HG02588 (cell line): Measurements from ENCODE around the gene NOX1.

Source experiments
- ATAC-seq: cut with Tn5 transposase; IDR thresholded peaks from one replicate; pipeline ENCODE4 v1.9.1; 2021; ENCODE audit warnings: mild to moderate bottlenecking, moderate library complexity; ENCODE audit not compliant: unreplicated experiment

The NOX1 gene

GRCh38 chrX:100874325-100874724, at the start of gene NOX1:
Gene NOX1 (minus strand): TSS chrX:100874359. CDS start chrX:100874139, 220 bp downstream.
- ATAC-seq: no peak

GRCh38 chrX:100915562-100915961, 41.4 kb upstream of the NOX1 start:
- ATAC-seq: no peak

DNA sequence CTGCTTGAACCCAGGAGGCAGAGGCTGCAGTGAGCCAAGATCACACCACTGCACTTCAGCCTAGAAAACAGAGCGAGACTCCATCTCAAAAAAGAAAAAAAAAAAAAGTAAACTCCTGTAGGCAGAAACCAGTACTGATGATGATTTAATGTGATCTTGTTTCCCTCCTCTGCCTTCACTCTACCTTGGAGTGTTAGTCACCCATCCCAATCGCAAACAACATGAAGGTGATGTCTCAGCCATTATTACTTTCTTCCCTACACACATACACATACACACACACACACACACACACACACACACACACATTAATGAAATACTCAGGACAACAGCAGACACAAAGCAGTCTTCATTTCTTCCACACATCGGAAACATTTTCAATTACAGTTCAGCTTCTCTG, 39.0 kb upstream of the NOX1 start:
- ATAC-seq: no peak

DNA sequence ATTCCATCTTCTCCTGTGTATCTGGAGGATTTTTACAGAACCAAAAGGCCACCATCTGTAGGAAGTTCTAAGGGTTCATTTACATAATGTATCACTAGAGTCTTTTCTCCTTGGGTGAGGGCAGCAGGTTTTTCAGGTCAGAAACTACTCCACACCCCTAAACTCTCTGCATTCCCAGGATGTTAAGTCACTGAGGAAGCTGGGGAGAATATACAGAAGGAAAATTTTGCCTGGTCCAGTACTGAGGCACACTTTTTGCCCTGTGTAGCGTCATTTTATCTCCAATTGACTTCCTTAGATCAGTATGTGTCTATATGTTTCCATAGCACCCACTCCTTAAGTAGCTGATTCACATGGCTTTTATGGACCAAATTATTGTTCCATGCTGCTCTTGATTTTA, 37.6 kb upstream of the NOX1 start:
- ATAC-seq: no peak

GRCh38 chrX:100905620-100906019, 31.5 kb upstream of the NOX1 start:
- ATAC-seq: no peak

DNA sequence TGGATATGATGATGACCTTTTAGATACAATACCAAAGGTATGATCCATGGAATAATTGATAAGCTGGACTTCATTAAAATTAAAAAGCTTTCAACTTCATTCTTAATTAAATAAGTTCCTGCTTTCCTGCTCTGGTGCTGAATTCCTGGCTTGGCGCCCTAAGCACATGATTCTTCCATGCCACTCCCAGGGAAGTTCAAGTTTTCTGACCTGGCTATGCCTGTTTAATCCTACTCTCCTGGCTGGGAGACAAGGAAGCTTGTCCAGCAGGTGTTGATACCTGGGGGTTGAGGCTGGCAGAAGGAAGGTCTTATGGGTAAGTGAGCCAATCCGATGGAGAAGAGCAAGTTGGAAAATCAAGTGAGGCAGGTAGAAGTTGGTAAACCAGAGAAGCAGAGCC, 30.3 kb upstream of the NOX1 start:
- ATAC-seq: no peak

DNA sequence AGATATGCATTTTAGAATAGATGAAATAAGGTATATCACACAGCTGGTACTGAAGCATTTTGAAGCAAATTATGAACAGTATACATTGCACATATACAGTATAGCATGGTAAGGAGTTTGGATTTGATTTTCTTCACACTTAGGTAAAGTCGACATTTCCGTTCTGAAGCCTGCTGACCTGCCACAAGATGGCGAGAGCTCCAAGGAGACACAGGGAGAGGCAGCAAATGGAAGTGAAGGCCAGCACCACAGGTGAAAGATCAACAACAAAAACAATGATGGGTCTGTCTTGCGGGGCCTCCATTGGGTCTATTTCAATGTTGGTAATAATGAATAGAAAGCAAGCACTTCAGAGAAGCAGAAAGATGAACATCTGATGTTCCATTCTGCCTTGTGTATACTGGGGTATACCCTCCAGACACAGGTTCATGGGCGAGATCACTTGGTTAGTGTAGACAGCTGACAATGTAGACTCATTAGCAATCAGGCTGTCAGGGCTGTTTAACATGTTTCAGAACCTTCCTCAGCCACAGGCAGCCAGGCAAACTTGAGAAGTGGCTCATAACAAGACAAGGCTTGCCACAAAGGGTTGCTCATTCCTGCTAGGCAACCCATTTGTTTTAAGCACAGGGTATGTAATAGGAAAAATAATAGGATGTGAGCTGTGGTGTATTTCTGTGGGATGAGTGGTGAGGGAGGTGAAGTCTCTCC, 21.4 kb upstream of the NOX1 start:
- ATAC-seq: no peak

DNA sequence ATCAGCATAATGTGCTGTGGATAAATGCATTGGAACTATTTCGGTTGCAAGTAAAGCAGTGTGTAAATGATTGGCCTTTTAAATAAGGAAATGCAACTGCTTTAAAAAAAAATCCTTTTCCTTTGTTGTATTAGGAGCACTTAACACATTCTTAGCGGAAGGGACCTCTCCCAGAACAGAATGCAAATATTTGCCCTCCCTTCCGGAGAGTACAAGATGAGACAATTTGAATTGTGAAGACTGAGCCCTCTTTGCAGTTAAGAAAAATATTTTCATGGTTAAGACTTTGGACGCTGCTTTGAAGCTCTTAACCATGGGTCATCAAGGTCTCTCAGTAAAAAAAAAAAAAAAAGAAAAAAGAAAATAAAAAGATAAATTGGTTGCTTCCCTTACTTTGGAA, 9.5 kb upstream of the NOX1 start:
- ATAC-seq: no peak

- no peak for ATAC-seq
Measured at GRCh38 chrX:100880368-100880767, 6.2 kb upstream of the NOX1 start.

- no peak for ATAC-seq
Measured at GRCh38 chrX:100871594-100872560, 2.3 kb downstream of the NOX1 start.

DNA sequence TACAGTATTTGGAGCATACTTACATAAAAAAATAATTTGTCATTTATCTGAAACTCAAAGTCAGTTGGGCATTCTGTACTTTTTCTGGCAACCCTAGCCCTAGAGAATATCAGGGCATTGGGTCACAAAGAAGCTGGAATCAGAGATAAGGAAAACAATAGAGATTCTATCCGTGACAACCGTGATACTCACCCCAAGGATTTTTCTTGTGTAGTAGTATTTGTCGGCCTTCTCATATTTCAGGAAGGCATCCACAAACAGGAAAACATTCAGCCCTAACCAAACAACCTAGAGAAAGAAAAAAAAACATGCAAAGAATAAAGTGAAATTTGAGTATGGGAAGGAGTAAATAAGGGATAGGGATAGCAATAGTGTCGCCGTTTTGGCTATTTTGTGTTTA, 3.6 kb downstream of the NOX1 start:
- ATAC-seq: no peak

- no peak for ATAC-seq
Measured at GRCh38 chrX:100868273-100868672, 5.9 kb downstream of the NOX1 start.

GRCh38 chrX:100864657-100865391, 9.3 kb downstream of the NOX1 start:
- ATAC-seq: no peak

GRCh38 chrX:100863326-100863864, 10.8 kb downstream of the NOX1 start:
- no peak for ATAC-seq

GRCh38 chrX:100852810-100853209, 21.3 kb downstream of the NOX1 start:
- ATAC-seq: no peak

- no peak for ATAC-seq
Measured at GRCh38 chrX:100850317-100850716, 23.8 kb downstream of the NOX1 start.

DNA sequence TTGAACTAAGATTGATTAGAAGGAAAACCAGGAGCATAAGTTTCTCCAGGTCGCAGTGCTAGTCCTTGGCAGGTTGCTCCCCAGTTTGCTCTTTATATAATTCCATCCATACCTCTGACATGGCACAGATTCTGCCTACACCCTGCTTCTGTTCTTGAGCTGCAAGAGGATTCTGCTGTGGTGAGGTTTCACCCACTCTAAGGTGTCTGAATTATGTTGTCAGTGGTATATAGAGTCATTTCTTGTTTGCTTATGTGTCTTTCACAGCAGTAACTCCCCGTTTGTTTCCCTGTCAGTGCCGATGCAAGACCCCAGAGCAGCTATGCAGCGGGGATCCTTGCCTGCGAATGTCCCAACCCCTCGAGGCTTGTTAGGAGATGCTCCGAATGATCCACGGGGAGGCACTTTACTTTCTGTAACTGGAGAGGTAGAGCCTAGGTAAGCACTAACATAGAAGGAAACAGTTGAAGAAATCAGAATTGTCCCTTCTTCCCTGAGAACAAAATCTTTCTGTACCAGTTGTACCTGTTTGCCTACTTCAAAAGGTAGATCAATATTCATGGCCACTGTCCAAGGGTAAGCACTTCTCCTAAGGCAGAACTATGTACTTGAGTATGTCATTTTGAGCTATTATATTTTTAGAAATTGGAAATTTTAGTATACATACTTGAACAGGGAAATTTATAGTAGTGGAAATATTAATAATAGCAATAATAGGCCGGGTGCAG, 42.8 kb downstream of the NOX1 start:
- ATAC-seq: no peak

DNA sequence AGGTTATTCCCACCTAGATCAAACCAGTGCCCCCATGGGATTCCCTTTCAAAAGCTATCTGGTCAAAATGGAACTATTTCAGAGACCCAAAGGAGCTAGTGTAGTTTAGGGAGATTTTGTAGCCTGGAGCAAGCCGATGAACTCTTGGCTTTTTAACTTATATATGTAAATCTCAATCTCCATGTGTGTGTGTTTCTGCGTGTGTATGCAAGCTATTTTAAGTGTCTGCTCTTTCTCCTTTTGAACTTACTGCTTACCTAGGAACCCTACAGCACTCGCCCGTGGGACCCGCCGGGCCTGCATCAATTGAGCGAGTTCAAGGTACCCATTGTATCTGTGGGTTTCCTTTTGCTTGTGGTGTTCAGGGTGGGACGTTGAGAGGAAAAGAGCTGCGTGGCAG, 43.6 kb downstream of the NOX1 start:
- peak; percentile 56 for ATAC-seq

DNA sequence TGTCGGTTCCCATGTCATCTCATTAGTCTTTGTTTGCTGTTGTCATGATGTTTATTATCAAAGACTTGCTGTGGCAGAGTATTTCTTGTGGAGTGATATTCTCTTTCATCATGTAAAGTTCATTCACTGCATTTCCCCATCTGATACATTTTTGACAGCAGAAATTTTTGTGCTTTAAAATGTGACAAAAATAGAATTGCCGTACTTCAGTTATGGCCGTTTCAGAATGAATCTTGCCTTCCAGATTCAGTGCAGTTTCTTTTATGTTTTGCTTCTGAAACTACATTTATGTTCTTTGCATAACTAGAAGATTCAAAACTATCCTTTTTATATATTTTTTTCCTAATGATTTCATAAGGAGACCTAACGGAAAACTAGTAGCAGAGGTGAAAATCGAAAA, 44.0 kb downstream of the NOX1 start:
- ATAC-seq: peak; percentile 32

GRCh38 chrX:100829730-100830129, 44.4 kb downstream of the NOX1 start:
- peak; percentile 73 for ATAC-seq
